PC-3 (cell line): ENCODE results near the gene PDAP1. TPM values are rescaled to one million over a fixed set of nuclear protein-coding genes. Genes with fewer than 3 reads are reported as not detected.
"Not testable (repeated sequence)": the region's sequence is repeated elsewhere in the genome, so short reads cannot be mapped to it uniquely, and the experiment has no call there.

Experiments used
- ATAC-seq: fragments of 200-7000 bp; cut with Tn5 transposase; 2 replicates; pipeline ENCODE4 v1.9.1; 2020; ENCODE audit warnings: mild to moderate bottlenecking, moderate library complexity
- BruUV-seq: library from RNA; stranded (reverse); fragments of 400-500 nt; replicated peaks from 2 replicates; lab custom pipeline; 2021; lab: Mats Ljungman, UMichigan
- CTCF ChIA-PET: fragments of 300-600 bp; sonication (Branson Sonifier 250); formaldehyde crosslinking; loops from one replicate; lab custom pipeline; 2022; ENCODE audit warnings: antibody characterized with exemption; lab: Charles Lee
- POLR2A ChIA-PET: fragments of 300-600 bp; sonication (Branson Sonifier 250); formaldehyde crosslinking; loops from one replicate; lab custom pipeline; 2022; ENCODE audit warnings: antibody characterized with exemption; ENCODE audit not compliant: unreplicated experiment; lab: Charles Lee
- DNase-seq: peaks from one replicate; pipeline ENCODE4 v3.0.0-alpha.2; 2015
- H2AFZ ChIP-seq: fragments of 300-600 bp; sonication (generic); 2 replicates; pipeline ENCODE4 v1.6.0; 2016; ENCODE audit warnings: antibody characterized with exemption, low read length
- H3F3A ChIP-seq: fragments of 300-600 bp; sonication (generic); one replicate; pipeline ENCODE4 v1.6.0; 2017; ENCODE audit warnings: antibody characterized with exemption, low read length, control low read depth, mild to moderate bottlenecking; ENCODE audit not compliant: unreplicated experiment
- H3K27ac ChIP-seq: fragments of 300-600 bp; sonication (generic); 2 replicates; pipeline ENCODE4 v1.5.1; 2016; ENCODE audit warnings: mild to moderate bottlenecking, low read length
- H3K27me3 ChIP-seq: fragments of 300-600 bp; sonication (generic); 2 replicates; pipeline ENCODE4 v1.6.1; 2016; ENCODE audit warnings: low read length, mixed read lengths
- H3K36me3 ChIP-seq: fragments of 300-600 bp; sonication (generic); 2 replicates; pipeline ENCODE4 v1.6.1; 2016; ENCODE audit warnings: low read depth, mixed run types, low read length, mixed read lengths
- H3K4me1 ChIP-seq: fragments of 300-600 bp; sonication (generic); 2 replicates; pipeline ENCODE4 v1.5.1; 2016; ENCODE audit warnings: low read length; ENCODE audit not compliant: insufficient read depth
- H3K4me2 ChIP-seq: fragments of 300-600 bp; sonication (generic); 2 replicates; pipeline ENCODE4 v1.6.0; 2016; ENCODE audit warnings: low read length
- H3K4me3 ChIP-seq: fragments of 300-600 bp; sonication (generic); 2 replicates; pipeline ENCODE4 v1.5.1; 2016; ENCODE audit warnings: mild to moderate bottlenecking, low read length, mixed read lengths
- H3K79me2 ChIP-seq: fragments of 300-600 bp; sonication (generic); 2 replicates; pipeline ENCODE4 v1.6.1; 2017; ENCODE audit warnings: low read length, mixed read lengths
- H3K9ac ChIP-seq: fragments of 300-600 bp; sonication (generic); 2 replicates; pipeline ENCODE4 v1.6.0; 2016; ENCODE audit warnings: mild to moderate bottlenecking, low read length
- H3K9me2 ChIP-seq: fragments of 300-600 bp; sonication (generic); replicated peaks from 2 replicates; pipeline ENCODE4 v1.6.1; 2016; ENCODE audit warnings: mixed run types, low read length, mixed read lengths
- H3K9me3 ChIP-seq: fragments of 300-600 bp; sonication (generic); 2 replicates; pipeline ENCODE4 v1.6.1; 2016; ENCODE audit warnings: low read length, mixed read lengths
- H4K20me1 ChIP-seq: fragments of 300-600 bp; sonication (generic); 2 replicates; pipeline ENCODE4 v1.6.1; 2016; ENCODE audit warnings: low read length, mixed read lengths
- CTCF ChIP-seq: fragments of 300-600 bp; sonication (generic); conservative IDR thresholded peaks from 2 replicates; pipeline ENCODE4 v1.5.1; 2017; ENCODE audit warnings: antibody characterized with exemption, low read depth, mild to moderate bottlenecking, low read length
- EZH2 ChIP-seq: fragments of 300-600 bp; sonication (generic); IDR thresholded peaks from one replicate; pipeline ENCODE4 v1.6.1; 2017; ENCODE audit warnings: antibody characterized with exemption, mild to moderate bottlenecking, low read length; ENCODE audit not compliant: unreplicated experiment
- EZH2phosphoT487 ChIP-seq: fragments of 300-600 bp; sonication (generic); IDR thresholded peaks from 2 replicates; pipeline ENCODE4 v1.6.1; 2018; ENCODE audit warnings: mild to moderate bottlenecking, antibody characterized with exemption, low read length, borderline replicate concordance
- intact Hi-C: fragments of 100-400 bp; cut with micrococcal nuclease; formaldehyde crosslinking; loops from 2 replicates; pipeline ENCODE4 v1.9.0; 2023
- total RNA-seq: library from RNA; depleted of rRNA; stranded (reverse); fragments of >200 nt; gene quantifications from 2 replicates; pipeline ENCODE4 v1.2.3, GENCODE V29; 2014

Gene PDAP1
- total RNA-seq, 1 experiment from 2014 or later = 58.6 TPM

DNA sequence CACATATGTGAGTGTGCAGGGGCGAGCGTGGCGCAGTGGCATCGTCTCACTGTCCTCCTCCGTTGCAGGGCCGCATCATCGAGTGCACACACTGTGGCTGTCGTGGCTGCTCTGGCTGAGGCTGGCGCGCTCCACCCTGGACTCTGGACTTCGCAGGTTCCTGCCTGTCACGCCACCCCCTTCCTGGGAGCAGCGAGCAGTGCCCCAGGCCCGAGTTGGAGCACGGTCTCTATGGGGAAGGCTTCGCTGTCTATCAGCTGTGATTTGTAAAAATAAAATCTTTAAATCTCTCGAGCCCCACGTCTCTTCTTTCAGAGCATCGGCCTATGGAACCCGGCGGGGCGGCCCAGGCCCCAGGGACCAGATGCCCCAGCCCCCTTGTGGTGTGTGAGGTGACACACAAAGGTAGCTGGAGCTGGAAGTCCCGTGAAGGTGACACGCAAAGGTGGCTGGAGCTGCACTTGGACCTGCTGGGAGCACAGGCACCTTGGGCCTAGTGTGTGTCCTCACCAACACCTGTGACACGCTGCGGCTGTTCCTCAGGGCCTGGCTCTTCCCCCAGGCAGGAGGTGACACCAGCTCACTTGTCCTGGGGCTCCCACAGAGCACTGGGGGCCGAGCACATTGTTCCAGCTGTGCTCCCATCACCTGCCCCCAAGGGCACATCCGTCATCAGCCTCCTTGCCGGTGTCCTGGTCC lies 11.1 kb upstream of the PDAP1 start:
- intact Hi-C loops = no loop called here
- Histone ChIP-seq H3K27me3 (no peaks in the 10 kb centered on the region), H3K36me3 (peaks cover 37% of the 10 kb centered on the region), H3K27ac (no peak overlapping the region), H3K9me2 (no peaks in the 10 kb centered on the region), H3F3A (no peaks in the 10 kb centered on the region), H3K4me2 (no peak overlapping the region), H4K20me1 (no peaks in the 10 kb centered on the region), H3K79me2 (no peaks in the 10 kb centered on the region), H3K9me3 (no peaks in the 10 kb centered on the region), H3K4me1 (no peaks in the 10 kb centered on the region), H2AFZ (no peak overlapping the region), H3K4me3 (no peak overlapping the region), H3K9ac (no peak overlapping the region)
- TF ChIP-seq CTCF = no peak
- DNase-seq (no peak), ATAC-seq (no peak)
- BruUV-seq = no TSS peak
- ChIA-PET POLR2A (no interaction called here), CTCF (no interaction called here)

DNA sequence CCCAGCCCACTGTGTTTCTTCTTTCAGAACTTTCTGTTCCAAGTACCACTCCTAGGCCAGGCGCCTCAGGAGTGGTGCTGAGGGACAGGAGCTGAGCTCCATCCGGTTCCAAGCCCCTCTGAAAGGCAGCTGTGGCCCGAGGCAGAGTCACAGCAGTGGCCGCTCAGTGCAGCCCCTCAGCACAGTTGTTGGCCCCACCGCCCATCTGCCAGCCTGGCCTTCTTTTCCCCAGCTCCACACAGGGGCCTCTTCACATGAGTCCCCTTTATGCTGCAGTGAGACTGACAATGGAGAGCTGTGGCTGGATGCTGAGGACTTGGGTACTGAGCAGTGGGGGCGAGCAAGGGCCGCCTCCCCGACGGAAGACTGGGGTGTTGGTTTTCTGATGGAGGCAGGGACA lies 9.9 kb upstream of the PDAP1 start:
- Histone ChIP-seq H3K9ac (no peak overlapping the region), H3K36me3 (peaks cover 42% of the 10 kb centered on the region), H3K9me2 (no peaks in the 10 kb centered on the region), H3K27ac (no peak overlapping the region), H3K4me1 (no peaks in the 10 kb centered on the region), H3K79me2 (no peaks in the 10 kb centered on the region; the same call in 1 of the 2 replicates), H3F3A (no peaks in the 10 kb centered on the region), H3K4me2 (no peak overlapping the region), H3K9me3 (no peaks in the 10 kb centered on the region), H4K20me1 (no peaks in the 10 kb centered on the region), H2AFZ (no peak overlapping the region), H3K4me3 (no peak overlapping the region), H3K27me3 (no peaks in the 10 kb centered on the region)
- intact Hi-C loops = no loop called here
- TF ChIP-seq EZH2 (no peak), CTCF (no peak), EZH2phosphoT487 (no peak)
- ChIA-PET POLR2A (no interaction called here), CTCF (no interaction called here)
- DNase-seq (no peak), ATAC-seq (no peak)
- no TSS peak for BruUV-seq

DNA sequence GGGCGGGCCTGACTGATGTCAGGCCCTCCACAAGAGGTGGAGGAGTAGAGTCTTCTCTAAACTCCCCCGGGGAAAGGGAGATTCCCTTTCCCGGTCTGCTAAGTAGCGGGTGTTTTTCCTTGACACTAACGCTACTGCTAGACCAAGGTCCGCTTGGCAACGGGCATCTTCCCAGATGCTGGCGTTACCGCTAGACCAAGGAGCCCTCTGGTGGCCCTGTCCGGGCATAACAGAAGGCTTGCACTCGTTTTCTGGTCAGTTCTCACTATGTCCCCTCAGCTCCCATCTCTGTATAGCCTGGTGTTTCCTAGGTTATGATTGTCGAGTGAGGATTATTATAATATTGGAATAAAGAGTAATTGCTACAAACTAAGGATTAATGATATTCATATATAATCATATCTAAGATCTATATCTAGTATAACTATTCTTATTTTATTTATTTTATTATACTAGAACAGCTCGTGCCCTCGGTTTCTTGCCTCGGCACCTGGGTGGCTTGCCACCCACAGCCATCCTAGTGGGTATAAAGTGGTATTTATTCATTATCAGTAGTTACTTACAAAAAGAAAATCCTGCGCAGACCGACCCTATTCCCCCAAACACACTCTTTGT lies 7.2 kb upstream of the PDAP1 start:
- CTCF ChIA-PET = interaction anchor here (0.7 kb wide), 2 partner anchors 40 to 637 kb away, joined by 7 to 9 read pairs; no protein-coding TSS in a partner anchor
- H3K9me3 ChIP-seq, H2AFZ ChIP-seq, H3K79me2 ChIP-seq, H3K4me3 ChIP-seq, H3K9me2 ChIP-seq, H3K4me2 ChIP-seq, H3F3A ChIP-seq, BruUV-seq, H3K27me3 ChIP-seq, intact Hi-C loops, ATAC-seq, H3K9ac ChIP-seq, H3K27ac ChIP-seq, H3K4me1 ChIP-seq, H4K20me1 ChIP-seq: not testable (repeated sequence)
- DNase-seq = peak; percentile 69
- POLR2A ChIA-PET = interaction anchor here (0.6 kb wide), 2 partner anchors 472 to 580 kb away, joined by 4 to 6 read pairs; no protein-coding TSS in a partner anchor
- H3K36me3 ChIP-seq = peaks cover 60% of the 10 kb centered on the region
- peak; percentile 49 for TF ChIP-seq CTCF
